Vagina (tissue), 2 donors: ENCODE data around the gene ALS2CL. TPM values are rescaled to one million over a fixed set of nuclear protein-coding genes. Genes with fewer than 3 reads are reported as not detected.
A peak's percentile ranks its signal among the peaks of the same experiment; 100 is the strongest.

Experiments used
- DNase-seq, 2 donors: peaks; one replicate each; pipeline ENCODE4 v3.0.0-alpha.2; 2017; ENCODE audit errors: extremely low spot score in 2 of 2
- H3K27ac ChIP-seq: fragments of 200-600 bp; sonication (generic); one replicate; pipeline ENCODE4 v1.5.1; 2019
- H3K27me3 ChIP-seq: fragments of 200-600 bp; sonication (generic); one replicate; pipeline ENCODE4 v1.5.1; 2019
- H3K36me3 ChIP-seq, 2 donors: fragments of 200-600 bp; sonication (generic); one replicate each; pipeline ENCODE4 v1.5.1; 2017 to 2019
- H3K4me1 ChIP-seq: fragments of 200-600 bp; sonication (generic); one replicate; pipeline ENCODE4 v1.5.1; 2019
- H3K4me3 ChIP-seq, 2 donors: fragments of 200-600 bp; sonication (generic); 1 replicate in 1 of 2; 2 replicates in 1 of 2; pipeline ENCODE4 v1.5.1; 2016 to 2019
- H3K9me3 ChIP-seq: fragments of 200-600 bp; sonication (generic); one replicate; pipeline ENCODE4 v1.5.1; 2019
- CTCF ChIP-seq, 3 experiments: fragments of 450-650 bp in 2 of 3; fragments of 200-600 bp in 1 of 3; sonication (generic) in 1 of 3; IDR thresholded peaks; one replicate each; pipeline ENCODE4 v1.5.1; 2017 to 2019; ENCODE audit warnings: antibody characterized with exemption in 3 of 3, mild to moderate bottlenecking in 2 of 3, moderate library complexity in 2 of 3
- POLR2A ChIP-seq, 2 donors: fragments of 450-650 bp; IDR thresholded peaks; one replicate each; pipeline ENCODE4 v1.6.1; 2017; ENCODE audit warnings: antibody characterized with exemption in 2 of 2, mild to moderate bottlenecking in 2 of 2, moderate library complexity in 2 of 2
- POLR2AphosphoS5 ChIP-seq, 2 donors: sonication (generic); formaldehyde crosslinking; IDR thresholded peaks; one replicate each; pipeline ENCODE4 v1.9.0; 2017; ENCODE audit warnings: antibody characterized with exemption in 2 of 2, mild to moderate bottlenecking in 2 of 2, low read depth in 1 of 2; ENCODE audit not compliant: insufficient read depth in 1 of 2
- intact Hi-C: fragments of 100-400 bp; cut with DNase I; formaldehyde crosslinking; loops from one replicate; pipeline ENCODE4 v1.15.1; 2023
- total RNA-seq: library from RNA; depleted of rRNA; stranded (reverse); fragments of >200 nt; gene quantifications from one replicate; pipeline ENCODE4 v1.2.3, GENCODE V29; 2016

Gene ALS2CL
- total RNA-seq, 1 donor from 2014 or later = 134 TPM

GRCh38 chr3:46701181-46701939, 7.9 kb upstream of the ALS2CL start, which contains the start of gene TMIE:
Gene TMIE (plus strand): TSS chr3:46701392. CDS start chr3:46701488, 96 bp downstream.
- Histone ChIP-seq H3K27me3 (no peaks in the 10 kb centered on the region), H3K36me3 (no peaks in the 10 kb centered on the region), H3K9me3 (no peaks in the 10 kb centered on the region), H3K27ac (no peak within 1 kb of the TSS), H3K4me3 (peak within 1 kb of the TSS; percentile 24 to 49), H3K4me1 (peaks cover 41% of the 10 kb centered on the region)
- DNase-seq = no peak
- intact Hi-C loops = loop anchor here (10.0 kb wide), 1 partner anchor 293 kb away; no protein-coding TSS in a partner anchor
- TF ChIP-seq POLR2AphosphoS5 (IDR thresholded peaks at IDR 0.05; ENCODE audit: insufficient read depth in 1 of 2, low read depth in 1 of 2) (no peak), POLR2A (IDR thresholded peaks at IDR 0.05) (no peak), CTCF (IDR thresholded peaks at IDR 0.05) (no peak)

GRCh38 chr3:46700772-46701171, 7.3 kb upstream of the ALS2CL start:
- intact Hi-C loops = loop anchor here (10.0 kb wide), 1 partner anchor 294 kb away; no protein-coding TSS in a partner anchor
- peaks cover 41% of the 10 kb centered on the region for H3K4me1 ChIP-seq
- H3K27me3 ChIP-seq = no peaks in the 10 kb centered on the region

GRCh38 chr3:46699676-46700523, 6.4 kb upstream of the ALS2CL start:
- Histone ChIP-seq H3K4me3 (no peak overlapping the region), H3K36me3 (no peaks in the 10 kb centered on the region), H3K4me1 (peaks cover 42% of the 10 kb centered on the region), H3K27ac (no peak overlapping the region), H3K9me3 (no peaks in the 10 kb centered on the region), H3K27me3 (no peaks in the 10 kb centered on the region)
- DNase-seq = no peak
- TF ChIP-seq POLR2A (IDR thresholded peaks at IDR 0.05) = no peak
- no peak for TF ChIP-seq POLR2AphosphoS5 (IDR thresholded peaks at IDR 0.05; ENCODE audit: insufficient read depth in 1 of 2, low read depth in 1 of 2)
- TF ChIP-seq CTCF (IDR thresholded peaks at IDR 0.05) = no peak
- intact Hi-C loops = loop anchor here (10.0 kb wide), 1 partner anchor 295 kb away; no protein-coding TSS in a partner anchor

More at GRCh38 chr3:46700772-46701171, 7.3 kb upstream of the ALS2CL start:
- DNase-seq = no peak
- no peak for TF ChIP-seq POLR2AphosphoS5 (IDR thresholded peaks at IDR 0.05; ENCODE audit: insufficient read depth in 1 of 2, low read depth in 1 of 2)
- Histone ChIP-seq H3K9me3 (no peaks in the 10 kb centered on the region), H3K4me3 (peak overlapping the region; percentile 24 to 49), H3K27ac (no peak overlapping the region), H3K36me3 (no peaks in the 10 kb centered on the region)

- peaks cover 72% of the 10 kb centered on the region for H3K4me1 ChIP-seq
These were observed 2.7 kb upstream of the ALS2CL start for GRCh38 chr3:46695962-46696894.

More at GRCh38 chr3:46695962-46696894, 2.7 kb upstream of the ALS2CL start:
- no peaks in the 10 kb centered on the region for H3K27me3 ChIP-seq
- TF ChIP-seq POLR2AphosphoS5 (IDR thresholded peaks at IDR 0.05; ENCODE audit: insufficient read depth in 1 of 2, low read depth in 1 of 2) (no peak), CTCF (IDR thresholded peaks at IDR 0.05) (no peak), POLR2A (IDR thresholded peaks at IDR 0.05) (no peak)
- DNase-seq = no peak
- H3K36me3 ChIP-seq = no peaks in the 10 kb centered on the region
- H3K27ac ChIP-seq = peak overlapping the region; percentile 91
- H3K4me3 ChIP-seq = no peak overlapping the region
- no peaks in the 10 kb centered on the region for H3K9me3 ChIP-seq
- intact Hi-C loops = no loop called here
